ENCODE results near the gene ZNF385B. TPM values are rescaled to one million over a fixed set of nuclear protein-coding genes. Genes with fewer than 3 reads are reported as not detected.

ZNF385B gene
- polyA plus RNA-seq, 1 donor (not counting 4 experiments of a cell fraction or from before 2014, with no cell fraction given), result 0.17 TPM

GRCh38 chr2:179703702-179704101, 157.7 kb downstream of the ZNF385B start:
- Histone ChIP-seq H3K79me2 (ENCODE audit: control insufficient read depth, insufficient read depth, low read length) (no peaks in the 10 kb centered on the region), H2AFZ (ENCODE audit: control insufficient read depth, low read length) (no peak overlapping the region), H3K36me3 (ENCODE audit: control insufficient read depth in 2 of 2, extremely low read depth in 1 of 2, insufficient read depth in 2 of 2, low read length in 2 of 2) (no peaks in the 10 kb centered on the region), H3K9me3 (ENCODE audit: control insufficient read depth, low read depth, low read length) (no peaks in the 10 kb centered on the region), H4K20me1 (ENCODE audit: control insufficient read depth, extremely low read depth, insufficient read depth, low read length) (no peaks in the 10 kb centered on the region), H3K9me1 (ENCODE audit: control insufficient read depth, extremely low read depth, insufficient read depth, low read length) (no peaks in the 10 kb centered on the region), H3K9ac (ENCODE audit: control insufficient read depth, extremely low read depth, insufficient read depth, low read length) (no peak overlapping the region), H3K4me2 (ENCODE audit: control insufficient read depth, extremely low read depth, insufficient read depth, low read depth, low read length) (no peak overlapping the region), H3K4me3 (ENCODE audit: control insufficient read depth in 2 of 3, extremely low read depth in 1 of 3, insufficient read depth in 2 of 3, low read depth in 1 of 3, low read length in 3 of 3) (no peak overlapping the region), H3K4me1 (ENCODE audit: control insufficient read depth, extremely low read depth, insufficient read depth, low read length) (peaks cover 3% of the 10 kb centered on the region), H3K27ac (ENCODE audit: control insufficient read depth, insufficient read depth, low read length) (no peak overlapping the region), H3K27me3 (ENCODE audit: control insufficient read depth, extremely low read depth, insufficient read depth, low read length) (no peaks in the 10 kb centered on the region)
- DNase-seq (ENCODE audit: low read depth, low spot score) (no peak), FAIRE-seq (no peak)
- TF ChIP-seq EZH2 (IDR thresholded peaks at IDR 0.05; ENCODE audit: low read length), result no peak
- no peak for TF ChIP-seq CTCF (optimal IDR thresholded peaks at IDR 0.05 in 1 of 3, IDR thresholded peaks at IDR 0.05 in 1 of 3, conservative IDR thresholded peaks at IDR 0.05 in 1 of 3; ENCODE audit: extremely low read depth in 1 of 3, insufficient read depth in 2 of 3, low read length in 3 of 3)
- dilution Hi-C loops (cut with MboI; ENCODE audit: extremely low pct_ligation_motif_present, low sequenced_read_pairs), result no loop called here

- Histone ChIP-seq H4K20me1 (ENCODE audit: control insufficient read depth, extremely low read depth, insufficient read depth, low read length) (no peaks in the 10 kb centered on the region), H3K4me3 (ENCODE audit: control insufficient read depth in 2 of 3, extremely low read depth in 1 of 3, insufficient read depth in 2 of 3, low read depth in 1 of 3, low read length in 3 of 3) (no peak overlapping the region), H3K79me2 (ENCODE audit: control insufficient read depth, insufficient read depth, low read length) (no peaks in the 10 kb centered on the region), H3K4me1 (ENCODE audit: control insufficient read depth, extremely low read depth, insufficient read depth, low read length) (peaks cover 3% of the 10 kb centered on the region), H3K4me2 (ENCODE audit: control insufficient read depth, extremely low read depth, insufficient read depth, low read depth, low read length) (no peak overlapping the region), H2AFZ (ENCODE audit: control insufficient read depth, low read length) (no peak overlapping the region), H3K27me3 (ENCODE audit: control insufficient read depth, extremely low read depth, insufficient read depth, low read length) (no peaks in the 10 kb centered on the region), H3K27ac (ENCODE audit: control insufficient read depth, insufficient read depth, low read length) (no peak overlapping the region), H3K9ac (ENCODE audit: control insufficient read depth, extremely low read depth, insufficient read depth, low read length) (no peak overlapping the region), H3K9me1 (ENCODE audit: control insufficient read depth, extremely low read depth, insufficient read depth, low read length) (no peaks in the 10 kb centered on the region), H3K36me3 (ENCODE audit: control insufficient read depth in 2 of 2, extremely low read depth in 1 of 2, insufficient read depth in 2 of 2, low read length in 2 of 2) (no peaks in the 10 kb centered on the region), H3K9me3 (ENCODE audit: control insufficient read depth, low read depth, low read length) (no peaks in the 10 kb centered on the region)
- TF ChIP-seq EZH2 (IDR thresholded peaks at IDR 0.05; ENCODE audit: low read length) (no peak), CTCF (optimal IDR thresholded peaks at IDR 0.05 in 1 of 3, IDR thresholded peaks at IDR 0.05 in 1 of 3, conservative IDR thresholded peaks at IDR 0.05 in 1 of 3; ENCODE audit: extremely low read depth in 1 of 3, insufficient read depth in 2 of 3, low read length in 3 of 3) (no peak)
- FAIRE-seq (no peak), DNase-seq (ENCODE audit: low read depth, low spot score) (no peak)
- dilution Hi-C loops (cut with MboI; ENCODE audit: extremely low pct_ligation_motif_present, low sequenced_read_pairs), result no loop called here
These were observed 158.5 kb downstream of the ZNF385B start for GRCh38 chr2:179702912-179703311.
